ENCODE measurements around the gene SMURF2. TPM values are rescaled to one million over a fixed set of nuclear protein-coding genes. Genes with fewer than 3 reads are reported as not detected.

The SMURF2 gene
- total and polyA plus RNA-seq, 8 donors, result 41.6 to 67.6 (median 52.7) TPM

DNA sequence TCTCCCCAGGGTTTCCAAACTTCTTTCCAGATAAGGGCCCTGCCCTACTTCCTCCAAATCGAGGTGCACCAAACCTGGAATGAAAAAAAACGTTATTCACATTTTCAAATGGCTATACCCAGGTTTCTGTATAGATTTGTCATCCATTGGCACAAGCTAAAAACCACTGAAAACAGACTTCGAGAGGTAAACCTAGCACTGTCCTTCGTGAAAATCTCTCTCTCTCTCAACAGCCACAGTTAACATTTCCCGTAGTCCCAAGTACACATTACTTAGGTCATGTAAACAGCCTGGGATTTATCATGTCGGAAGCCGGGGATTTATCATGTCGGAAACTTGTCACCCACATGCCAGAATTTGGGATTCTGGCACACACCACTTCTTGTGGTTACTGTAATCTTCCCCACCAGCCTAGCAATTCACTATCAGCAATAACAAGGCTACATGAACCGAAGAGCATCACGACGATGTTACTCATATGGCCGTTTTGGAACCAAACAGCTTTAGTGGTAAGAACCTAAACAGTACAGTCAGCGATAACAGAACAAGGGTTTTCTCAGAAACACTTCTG, 157.3 kb downstream of the SMURF2 start:
- DNase-seq (no peak), ATAC-seq (no peak)
- Histone ChIP-seq H3K27me3 (no peaks in the 10 kb centered on the region), H3K9me3 (no peaks in the 10 kb centered on the region), H3K4me3 (peak overlapping the region; percentile 95 to 98), H3K36me3 (peaks cover 32 to 53% of the 10 kb centered on the region in 2 donors), H3K4me1 (peaks cover 16 to 72% of the 10 kb centered on the region in 2 donors), H3K27ac (peak overlapping the region; percentile 99)
- TF ChIP-seq, protein P1, sequence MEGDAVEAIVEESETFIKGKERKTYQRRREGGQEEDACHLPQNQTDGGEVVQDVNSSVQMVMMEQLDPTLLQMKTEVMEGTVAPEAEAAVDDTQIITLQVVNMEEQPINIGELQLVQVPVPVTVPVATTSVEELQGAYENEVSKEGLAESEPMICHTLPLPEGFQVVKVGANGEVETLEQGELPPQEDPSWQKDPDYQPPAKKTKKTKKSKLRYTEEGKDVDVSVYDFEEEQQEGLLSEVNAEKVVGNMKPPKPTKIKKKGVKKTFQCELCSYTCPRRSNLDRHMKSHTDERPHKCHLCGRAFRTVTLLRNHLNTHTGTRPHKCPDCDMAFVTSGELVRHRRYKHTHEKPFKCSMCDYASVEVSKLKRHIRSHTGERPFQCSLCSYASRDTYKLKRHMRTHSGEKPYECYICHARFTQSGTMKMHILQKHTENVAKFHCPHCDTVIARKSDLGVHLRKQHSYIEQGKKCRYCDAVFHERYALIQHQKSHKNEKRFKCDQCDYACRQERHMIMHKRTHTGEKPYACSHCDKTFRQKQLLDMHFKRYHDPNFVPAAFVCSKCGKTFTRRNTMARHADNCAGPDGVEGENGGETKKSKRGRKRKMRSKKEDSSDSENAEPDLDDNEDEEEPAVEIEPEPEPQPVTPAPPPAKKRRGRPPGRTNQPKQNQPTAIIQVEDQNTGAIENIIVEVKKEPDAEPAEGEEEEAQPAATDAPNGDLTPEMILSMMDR (IDR thresholded peaks at IDR 0.05), result no peak
- intact Hi-C loops (cut with DNase I), result no loop called here

DNA sequence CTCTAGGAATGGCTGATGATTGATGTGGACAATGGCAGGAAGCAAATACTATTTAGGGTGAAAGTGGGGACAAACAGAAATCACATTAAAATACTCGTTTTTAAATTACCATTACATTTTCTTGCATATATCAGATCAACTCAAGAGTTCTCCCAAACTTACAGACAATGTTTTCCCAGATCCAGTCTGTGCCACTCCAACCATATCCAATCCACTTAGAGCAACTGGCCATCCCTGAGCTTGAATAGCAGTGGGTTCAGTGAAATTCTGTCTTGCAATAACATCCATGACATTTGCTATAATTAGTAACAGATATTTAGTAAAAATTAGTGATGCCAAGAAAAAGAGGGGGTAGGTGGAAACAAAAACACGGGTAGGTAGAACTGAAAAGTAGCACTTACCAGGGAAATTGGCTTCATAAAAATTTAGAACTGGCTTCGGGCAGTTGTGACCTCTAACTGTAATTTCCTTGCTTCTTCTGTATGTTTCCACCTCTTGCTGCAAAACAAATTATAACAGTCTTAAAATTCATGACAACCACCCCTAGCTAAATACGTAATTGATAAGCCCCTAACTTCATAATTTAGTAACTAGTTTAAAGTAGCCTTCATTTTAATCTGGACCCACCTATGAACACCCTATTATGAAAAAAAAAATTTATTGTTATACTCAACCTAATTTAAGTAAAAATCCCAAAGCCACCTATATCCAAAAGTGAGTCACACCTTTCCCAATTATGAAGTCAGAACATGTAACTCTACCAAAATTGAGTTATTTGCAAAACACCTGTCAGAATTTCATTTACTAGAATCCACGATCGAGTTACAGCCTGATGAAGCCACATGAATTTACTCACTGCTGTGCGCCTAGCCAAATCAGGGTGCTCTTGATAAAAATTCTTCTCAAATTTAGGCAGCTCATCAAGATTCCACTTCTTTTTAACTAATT, 158.0 kb downstream of the SMURF2 start:
- Histone ChIP-seq H3K9me3 (no peaks in the 10 kb centered on the region), H3K4me3 (peak overlapping the region; percentile 95 to 98), H3K27ac (peak overlapping the region; percentile 99), H3K36me3 (peaks cover 32 to 60% of the 10 kb centered on the region in 2 donors), H3K4me1 (peaks cover 16 to 73% of the 10 kb centered on the region in 2 donors), H3K27me3 (no peaks in the 10 kb centered on the region)
- DNase-seq (no peak), ATAC-seq (no peak)
- TF ChIP-seq, protein P1 (IDR thresholded peaks at IDR 0.05), result no peak
- intact Hi-C loops (cut with DNase I), result no loop called here

DNA sequence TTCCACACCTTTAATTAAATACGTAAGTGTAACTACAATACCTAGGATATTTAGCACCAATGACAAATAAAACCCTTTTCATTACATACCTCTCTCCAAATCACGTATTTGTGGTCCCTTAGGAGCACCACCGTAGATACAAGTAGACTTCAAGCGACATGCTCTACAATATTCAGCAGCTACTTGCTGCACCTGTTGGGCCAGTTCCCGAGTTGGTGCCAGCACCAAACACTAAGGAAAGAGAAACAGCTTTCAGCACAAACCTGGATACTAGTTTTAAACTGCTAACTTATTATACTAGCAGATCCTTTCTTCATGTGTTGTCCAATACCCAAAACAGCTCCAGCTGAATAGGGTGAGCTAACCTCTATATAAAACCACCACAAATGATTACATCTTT, 158.8 kb downstream of the SMURF2 start:
- TF ChIP-seq, protein P1 (IDR thresholded peaks at IDR 0.05), result no peak
- DNase-seq (no peak), ATAC-seq (no peak)
- Histone ChIP-seq H3K36me3 (peaks cover 32 to 68% of the 10 kb centered on the region in 2 donors), H3K27me3 (no peaks in the 10 kb centered on the region), H3K27ac (peak overlapping the region in 1 of 2 donors; percentile 99), H3K4me1 (peaks cover 16 to 74% of the 10 kb centered on the region in 2 donors), H3K9me3 (no peaks in the 10 kb centered on the region), H3K4me3 (peak overlapping the region in 1 of 2 donors; percentile 95)
- intact Hi-C loops (cut with DNase I), result no loop called here

DNA sequence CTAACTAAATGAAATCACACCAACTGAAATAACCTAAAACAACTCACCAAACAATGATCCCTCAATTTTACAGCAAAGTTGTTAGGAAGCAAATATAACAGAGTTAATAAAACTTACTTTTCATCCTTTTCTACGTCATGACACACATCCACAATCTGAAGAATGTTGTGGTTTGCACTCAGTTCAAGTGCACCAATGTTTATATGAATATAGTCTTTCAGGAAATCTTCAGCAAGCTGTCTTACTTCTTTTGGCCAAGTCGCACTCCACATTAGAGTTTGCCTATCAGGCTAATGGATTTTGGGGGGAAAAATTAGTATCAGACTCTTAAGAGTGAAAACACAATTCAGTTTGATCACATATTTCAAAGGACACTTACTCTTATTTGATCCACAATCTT, 159.3 kb downstream of the SMURF2 start:
- Histone ChIP-seq H3K4me3 (peak overlapping the region in 1 of 2 donors; percentile 95), H3K4me1 (peaks cover 19 to 74% of the 10 kb centered on the region in 2 donors)
- intact Hi-C loops (cut with DNase I), result no loop called here

More for the DNA sequence above, 159.3 kb downstream of the SMURF2 start:
- no peaks in the 10 kb centered on the region for H3K27me3 ChIP-seq
- ATAC-seq (no peak), DNase-seq (no peak)
- H3K9me3 ChIP-seq, result no peaks in the 10 kb centered on the region
- H3K27ac ChIP-seq, result peak overlapping the region in 1 of 2 donors; percentile 99
- TF ChIP-seq, protein P1 (IDR thresholded peaks at IDR 0.05), result no peak
- peaks cover 32 to 73% of the 10 kb centered on the region in 2 donors for H3K36me3 ChIP-seq

Data from left lung (tissue), 10 donors.